HepG2 (cell line): ENCODE data around the gene FHIT. TPM values are rescaled to one million over a fixed set of nuclear protein-coding genes. Genes with fewer than 3 reads are reported as not detected.

Source experiments
- ATAC-seq: fragments of 200-7000 bp; cut with Tn5 transposase; 3 replicates; pipeline ENCODE4 v1.9.1; 2020; ENCODE audit warnings: mild to moderate bottlenecking, moderate library complexity
- BruUV-seq: library from RNA; stranded (reverse); fragments of 400-500 nt; replicated peaks from 2 replicates; lab custom pipeline; 2021; lab: Mats Ljungman, UMichigan
- CTCF ChIA-PET: fragments of 300-600 bp; formaldehyde crosslinking; extraction: SDS; loops from one replicate; lab custom pipeline; 2021; ENCODE audit warnings: low total read pairs, inconsistent platforms, low intra/inter-chr PET ratio; lab: Yijun Ruan, JAX
- POLR2A ChIA-PET: fragments of 350-600 bp; sonication (Branson Sonifier 250); formaldehyde crosslinking; loops from one replicate; lab custom pipeline; 2020; ENCODE audit warnings: antibody characterized with exemption, inconsistent platforms; lab: Yijun Ruan, JAX
- DNase-seq: peaks from one replicate; pipeline ENCODE4 v3.0.0-alpha.2; 2015; ENCODE audit warnings: low spot score
- FAIRE-seq: peaks from 3 replicates; lab custom pipeline; 2011; peaks lifted over from hg19 to GRCh38; lab: Jason Lieb, UNC
- H2AFZ ChIP-seq: one replicate; pipeline ENCODE4 v1.6.1; 2011; ENCODE audit warnings: low read length, inconsistent platforms
- H3K27ac ChIP-seq: fragments of 300-600 bp; 3 replicates; pipeline ENCODE4 v1.8.0; 2011; ENCODE audit warnings: mixed run types, mild to moderate bottlenecking, mixed read lengths, low read length, inconsistent platforms; ENCODE audit not compliant: insufficient read depth; ENCODE audit errors: extremely low read length
- H3K27me3 ChIP-seq, 2 experiments: fragments of 200-600 bp in 1 of 2; 2 replicates in 1 of 2; 3 replicates in 1 of 2; pipeline versions ENCODE4 v1.6.0 to v1.8.0; 2011; ENCODE audit warnings: low read length in 2 of 2, mild to moderate bottlenecking in 2 of 2, moderate library complexity in 2 of 2, inconsistent platforms in 1 of 2; ENCODE audit not compliant: insufficient read depth in 2 of 2, control insufficient read depth in 1 of 2
- H3K36me3 ChIP-seq, 2 experiments: fragments of 200-600 bp in 1 of 2; replicated peaks in 1 of 2; 2 replicates in 1 of 2; 3 replicates in 1 of 2; pipeline versions ENCODE4 v1.5.1 to v1.8.0; 2011; ENCODE audit warnings: low read length in 2 of 2, inconsistent platforms in 1 of 2; ENCODE audit not compliant: insufficient read depth in 2 of 2, control insufficient read depth in 1 of 2
- H3K4me1 ChIP-seq: 2 replicates; pipeline ENCODE4 v1.5.1; 2012; ENCODE audit warnings: low read length, inconsistent platforms; ENCODE audit not compliant: insufficient read depth
- H3K4me2 ChIP-seq: 2 replicates; pipeline ENCODE4 v1.6.0; 2011; ENCODE audit warnings: low read depth, low read length, inconsistent platforms
- H3K4me3 ChIP-seq, 3 experiments: fragments of 200-600 bp in 1 of 3; sonication (generic), shearing (Covaris generic) in 1 of 3; replicated peaks in 1 of 3; 2 replicates each; pipeline ENCODE4 v1.5.1; 2011 to 2016; ENCODE audit warnings: low read length in 3 of 3, inconsistent platforms in 2 of 3, low read depth in 2 of 3, mild to moderate bottlenecking in 2 of 3, control low read depth in 1 of 3, mixed read lengths in 1 of 3; ENCODE audit not compliant: insufficient read depth in 1 of 3
- H3K79me2 ChIP-seq: one replicate; pipeline ENCODE4 v1.6.1; 2011; ENCODE audit warnings: low read length, inconsistent platforms; ENCODE audit not compliant: insufficient read depth
- H3K9ac ChIP-seq: 2 replicates; pipeline ENCODE4 v1.6.0; 2011; ENCODE audit warnings: mild to moderate bottlenecking, low read depth, low read length, inconsistent platforms; ENCODE audit not compliant: insufficient read depth
- H3K9me3 ChIP-seq: 2 replicates; pipeline ENCODE4 v1.5.1; 2012; ENCODE audit warnings: mild to moderate bottlenecking, low read length
- H4K20me1 ChIP-seq: 2 replicates; pipeline ENCODE4 v1.6.0; 2011; ENCODE audit warnings: inconsistent platforms, mild to moderate bottlenecking, low read length, moderate library complexity; ENCODE audit not compliant: insufficient read depth
- HDAC2 ChIP-seq: sonication (generic); formaldehyde crosslinking; IDR thresholded peaks from 2 replicates; pipeline ENCODE4 v1.4.0; 2020; ENCODE audit warnings: missing genetic modification reagents
- HOMEZ ChIP-seq: IDR thresholded peaks from 2 replicates; pipeline ENCODE4 v1.6.1; 2016; ENCODE audit warnings: low read depth
- MEIS2 ChIP-seq: sonication (generic); formaldehyde crosslinking; IDR thresholded peaks from 2 replicates; pipeline ENCODE4 v1.9.0; 2021; ENCODE audit warnings: mild to moderate bottlenecking, missing genetic modification reagents
- REST ChIP-seq, 2 experiments: IDR thresholded peaks; 2 replicates each; pipeline ENCODE4 v1.6.1; 2011 to 2012; ENCODE audit warnings: low read length in 2 of 2, borderline replicate concordance in 1 of 2, low read depth in 1 of 2, mild to moderate bottlenecking in 1 of 2, moderate library complexity in 1 of 2
- TBX2 ChIP-seq: sonication (generic); formaldehyde crosslinking; IDR thresholded peaks from 2 replicates; pipeline ENCODE4 v1.5.0; 2020; ENCODE audit warnings: missing genetic modification reagents, mild to moderate bottlenecking, borderline replicate concordance
- TRIM24 ChIP-seq: sonication (generic); formaldehyde crosslinking; IDR thresholded peaks from 2 replicates; pipeline ENCODE4 v1.8.0; 2022; ENCODE audit warnings: mild to moderate bottlenecking, missing genetic modification reagents
- ZC3H13 ChIP-seq: sonication (generic); formaldehyde crosslinking; IDR thresholded peaks from 2 replicates; pipeline ENCODE4 v1.8.1; 2023; ENCODE audit warnings: mild to moderate bottlenecking, missing genetic modification reagents, moderate library complexity
- ZNF251 ChIP-seq: sonication (generic); formaldehyde crosslinking; IDR thresholded peaks from 2 replicates; pipeline ENCODE4 v1.9.0; 2021; ENCODE audit warnings: mild to moderate bottlenecking, missing genetic modification reagents
- ZNF614 ChIP-seq: IDR thresholded peaks from 2 replicates; pipeline ENCODE4 v1.6.1; 2018; ENCODE audit warnings: missing biosample characterization, missing genetic modification reagents, inconsistent platforms, borderline replicate concordance
- ZNF737 ChIP-seq: sonication (generic); formaldehyde crosslinking; IDR thresholded peaks from 2 replicates; pipeline ENCODE4 v1.5.0; 2020; ENCODE audit warnings: missing genetic modification reagents, mild to moderate bottlenecking, borderline replicate concordance
- ZNF746 ChIP-seq: sonication (generic); formaldehyde crosslinking; IDR thresholded peaks from 2 replicates; pipeline ENCODE4 v1.8.0; 2022; ENCODE audit warnings: mild to moderate bottlenecking, missing genetic modification reagents
- ZNF766 ChIP-seq: sonication (generic); formaldehyde crosslinking; IDR thresholded peaks from 2 replicates; pipeline ENCODE4 v1.5.0; 2020; ENCODE audit warnings: missing genetic modification reagents, borderline replicate concordance
- WGBS: methylation state at CpG from one replicate; pipeline ENCODE4 v1.1.6; 2017; ENCODE audit warnings: low lambda C conversion rate; 5-methylcytosine and 5-hydroxymethylcytosine counted together
- in situ Hi-C: cut with HindIII; loops from 2 replicates; pipeline ENCODE4 v1.10.0; 2017; ENCODE audit warnings: low pct_unique_long_range_greater_than_20kb; ENCODE audit not compliant: extremely low pct_ligation_motif_present
- intact Hi-C: fragments of 100-400 bp; cut with micrococcal nuclease; formaldehyde crosslinking; loops from one replicate; pipeline ENCODE4 v1.10.0; 2022; ENCODE audit not compliant: unreplicated experiment
- polyA plus RNA-seq, 8 experiments: library from polyadenylated mRNA; depleted of rRNA in 3 of 8; stranded (reverse) in 7 of 8; unstranded in 1 of 8; fragments of >200 nt; fragmentation: Illumina TruSeq in 4 of 8; extraction: Trizol in 4 of 8; gene quantifications; 2 replicates each; pipeline versions ENCODE4 v1.2.1 to v1.2.3, GENCODE V29; 2011 to 2016; ENCODE audit warnings: low read depth in 4 of 8, missing spikeins in 1 of 8, mixed read lengths in 1 of 8; ENCODE audit not compliant: insufficient read depth in 1 of 8
- total RNA-seq, 5 experiments: library from RNA; depleted of rRNA; stranded (reverse); fragments of >200 nt; fragmentation: Illumina TruSeq; extraction: Trizol; gene quantifications; 2 replicates each; pipeline ENCODE4 v1.2.3, GENCODE V29; 2016; ENCODE audit warnings: low read depth in 1 of 5
- TF ChIP-seq, protein P1 (sequence below): sonication (generic); formaldehyde crosslinking; IDR thresholded peaks from 2 replicates; pipeline ENCODE4 v1.8.0; 2022; ENCODE audit warnings: missing genetic modification reagents, mild to moderate bottlenecking, moderate library complexity, borderline replicate concordance
- TF ChIP-seq, protein P2 (sequence below): sonication (generic); formaldehyde crosslinking; IDR thresholded peaks from 2 replicates; pipeline ENCODE4 v1.5.0; 2020; ENCODE audit warnings: missing genetic modification reagents, mild to moderate bottlenecking, borderline replicate concordance
- TF ChIP-seq, protein P3 (sequence below): sonication (generic); formaldehyde crosslinking; IDR thresholded peaks from 2 replicates; pipeline ENCODE4 v1.8.0; 2022; ENCODE audit warnings: missing genetic modification reagents, low read depth, mild to moderate bottlenecking, borderline replicate concordance

The FHIT gene
- total and polyA plus RNA-seq, 2 of the 13 experiments (the other 11 are each of a cell fraction or from before 2014, with no cell fraction given), result 4.0 to 4.6 TPM

DNA sequence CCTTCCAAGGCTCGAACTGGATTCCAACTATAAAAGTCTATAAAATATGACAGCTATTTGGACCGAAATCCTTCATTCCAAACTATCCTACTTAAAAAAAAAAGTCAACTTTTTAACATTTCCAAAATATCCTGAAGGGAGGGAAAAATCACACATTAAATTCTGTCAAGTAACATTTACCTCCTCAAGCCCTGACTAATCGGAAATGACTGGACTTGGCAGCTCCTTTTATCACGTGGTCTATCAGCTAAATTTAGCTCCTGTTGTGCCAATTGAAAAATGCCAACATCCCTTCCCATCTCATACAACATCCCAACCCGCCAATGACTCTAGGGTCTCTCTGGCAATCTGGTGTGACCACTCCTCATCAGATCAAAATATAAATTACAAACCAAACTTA, 297.9 kb downstream of the FHIT start:
- WGBS, result 51% methylated on average over 5 of the region's 5 CpGs
- Histone ChIP-seq H3K79me2 (no peaks in the 10 kb centered on the region), H3K4me3 (no peak overlapping the region), H3K36me3 (no peaks in the 10 kb centered on the region), H3K27me3 (no peaks in the 10 kb centered on the region), H4K20me1 (0 out of 2 replicates have a peak, but pooled peaks cover 2% of the 10 kb centered on the region), H3K4me2 (no peak overlapping the region), H3K9ac (no peak overlapping the region), H3K27ac (no peak overlapping the region), H3K9me3 (no peaks in the 10 kb centered on the region), H2AFZ (no peak overlapping the region), H3K4me1 (no peaks in the 10 kb centered on the region)
- ATAC-seq (no peak), DNase-seq (no peak), FAIRE-seq (no peak)
- no peak for TF ChIP-seq ZNF614
- no peak for TF ChIP-seq MEIS2 (CRISPR knock-in tag)
- TF ChIP-seq, protein P1, sequence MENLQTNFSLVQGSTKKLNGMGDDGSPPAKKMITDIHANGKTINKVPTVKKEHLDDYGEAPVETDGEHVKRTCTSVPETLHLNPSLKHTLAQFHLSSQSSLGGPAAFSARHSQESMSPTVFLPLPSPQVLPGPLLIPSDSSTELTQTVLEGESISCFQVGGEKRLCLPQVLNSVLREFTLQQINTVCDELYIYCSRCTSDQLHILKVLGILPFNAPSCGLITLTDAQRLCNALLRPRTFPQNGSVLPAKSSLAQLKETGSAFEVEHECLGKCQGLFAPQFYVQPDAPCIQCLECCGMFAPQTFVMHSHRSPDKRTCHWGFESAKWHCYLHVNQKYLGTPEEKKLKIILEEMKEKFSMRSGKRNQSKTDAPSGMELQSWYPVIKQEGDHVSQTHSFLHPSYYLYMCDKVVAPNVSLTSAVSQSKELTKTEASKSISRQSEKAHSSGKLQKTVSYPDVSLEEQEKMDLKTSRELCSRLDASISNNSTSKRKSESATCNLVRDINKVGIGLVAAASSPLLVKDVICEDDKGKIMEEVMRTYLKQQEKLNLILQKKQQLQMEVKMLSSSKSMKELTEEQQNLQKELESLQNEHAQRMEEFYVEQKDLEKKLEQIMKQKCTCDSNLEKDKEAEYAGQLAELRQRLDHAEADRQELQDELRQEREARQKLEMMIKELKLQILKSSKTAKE, result no peak
- no peak for TF ChIP-seq TBX2 (CRISPR knock-in tag)
- no peak for TF ChIP-seq ZNF737 (CRISPR knock-in tag)
- no peak for TF ChIP-seq ZC3H13 (CRISPR knock-in tag)
- TF ChIP-seq REST (IDR thresholded peaks at IDR 0.05; ENCODE audit: borderline replicate concordance in 1 of 2, low read depth in 1 of 2, low read length in 2 of 2), result no peak
- TF ChIP-seq, protein P2, sequence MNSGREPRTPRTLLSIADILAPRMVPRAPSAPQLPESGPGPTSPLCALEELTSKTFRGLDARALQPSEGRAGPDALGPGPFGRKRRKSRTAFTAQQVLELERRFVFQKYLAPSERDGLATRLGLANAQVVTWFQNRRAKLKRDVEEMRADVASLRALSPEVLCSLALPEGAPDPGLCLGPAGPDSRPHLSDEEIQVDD, result no peak
- TF ChIP-seq, protein P3, sequence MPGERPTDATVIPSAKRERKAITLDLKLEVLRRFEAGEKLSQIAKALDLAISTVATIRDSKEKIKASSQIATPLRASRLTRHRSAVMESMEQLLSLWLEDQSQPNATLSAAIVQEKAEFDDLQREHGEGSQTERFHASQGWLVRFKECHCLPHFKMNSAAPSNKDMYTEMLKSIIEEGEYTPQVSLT (CRISPR knock-in tag), result no peak
- no peak for TF ChIP-seq ZNF746 (CRISPR knock-in tag)
- no peak for TF ChIP-seq HDAC2
- no peak for TF ChIP-seq TRIM24 (CRISPR knock-in tag)
- TF ChIP-seq HOMEZ (CRISPR knock-in tag), result no peak
- no peak for TF ChIP-seq ZNF766 (CRISPR knock-in tag)
- TF ChIP-seq ZNF251 (CRISPR knock-in tag), result no peak
- BruUV-seq, result no TSS peak
- intact Hi-C loops (no loop called here), in situ Hi-C loops (no loop called here)
- ChIA-PET CTCF (no interaction called here), POLR2A (no interaction called here)
